Fibroblast of lung (primary cell): ENCODE results near the gene RINL. TPM values are rescaled to one million over a fixed set of nuclear protein-coding genes. Genes with fewer than 3 reads are reported as not detected.
"Not testable (repeated sequence)": the region's sequence is repeated elsewhere in the genome, so short reads cannot be mapped to it uniquely, and the experiment has no call there.

Experiments
- DNase-seq, 2 donors: peaks; one replicate each; pipeline versions ENCODE4 v3.0.0 to v3.0.0-alpha.2; 2010; ENCODE audit warnings: low read depth in 2 of 2
- H2AFZ ChIP-seq: 2 replicates; pipeline ENCODE4 v1.5.1; 2012; ENCODE audit warnings: low read length, control low read depth, inconsistent platforms
- H3K27ac ChIP-seq: 2 replicates; pipeline ENCODE4 v1.5.1; 2011; ENCODE audit warnings: low read length, control low read depth; ENCODE audit not compliant: insufficient read depth
- H3K27me3 ChIP-seq: 2 replicates; pipeline ENCODE4 v1.5.1; 2011; ENCODE audit warnings: mild to moderate bottlenecking, low read length; ENCODE audit not compliant: control insufficient read depth, insufficient read depth
- H3K36me3 ChIP-seq: 2 replicates; pipeline ENCODE4 v1.5.1; 2011; ENCODE audit warnings: low read length; ENCODE audit not compliant: control insufficient read depth, insufficient read depth
- H3K4me1 ChIP-seq: 2 replicates; pipeline ENCODE4 v1.5.1; 2011; ENCODE audit warnings: low read length; ENCODE audit not compliant: control insufficient read depth, insufficient read depth; ENCODE audit errors: extremely low read depth
- H3K4me2 ChIP-seq: 2 replicates; pipeline ENCODE4 v1.5.1; 2011; ENCODE audit warnings: low read length, control low read depth; ENCODE audit not compliant: insufficient read depth; ENCODE audit errors: extremely low read depth
- H3K4me3 ChIP-seq, 4 experiments: fragments of 200-600 bp in 1 of 4; sonication (generic) in 1 of 4; replicated peaks in 1 of 4; 2 replicates each; pipeline ENCODE4 v1.5.1; 2011 to 2016; ENCODE audit warnings: low read length in 4 of 4, low read depth in 3 of 4, mild to moderate bottlenecking in 3 of 4, control low read depth in 2 of 4, inconsistent platforms in 1 of 4, mixed read lengths in 1 of 4; ENCODE audit not compliant: insufficient read depth in 1 of 4; ENCODE audit errors: control extremely low read depth in 1 of 4
- H3K79me2 ChIP-seq: 2 replicates; pipeline ENCODE4 v1.5.1; 2012; ENCODE audit warnings: mild to moderate bottlenecking, low read length, inconsistent platforms; ENCODE audit not compliant: control insufficient read depth, insufficient read depth
- H3K9ac ChIP-seq: 2 replicates; pipeline ENCODE4 v1.5.1; 2011; ENCODE audit warnings: mild to moderate bottlenecking, low read length, control low read depth; ENCODE audit not compliant: insufficient read depth
- H3K9me3 ChIP-seq: 2 replicates; pipeline ENCODE4 v1.5.1; 2012; ENCODE audit warnings: low read depth, low read length; ENCODE audit not compliant: control insufficient read depth, insufficient read depth
- H4K20me1 ChIP-seq: 2 replicates; pipeline ENCODE4 v1.5.1; 2011; ENCODE audit warnings: low read length; ENCODE audit not compliant: control insufficient read depth, insufficient read depth; ENCODE audit errors: extremely low read depth
- EZH2 ChIP-seq: IDR thresholded peaks from 2 replicates; pipeline ENCODE4 v1.5.1; 2012; ENCODE audit warnings: low read length, control low read depth, mild to moderate bottlenecking; ENCODE audit errors: missing control alignments
- polyA plus RNA-seq, 2 donors: library from polyadenylated mRNA; depleted of rRNA in 1 of 2; stranded (reverse) in 1 of 2; unstranded in 1 of 2; fragments of >200 nt; gene quantifications; 2 replicates each; pipeline ENCODE4 v1.2.1, GENCODE V29; 2011 to 2012; ENCODE audit warnings: missing spikeins in 1 of 2
- total RNA-seq: library from RNA; depleted of rRNA; stranded (reverse); fragments of >200 nt; gene quantifications from 2 replicates; pipeline ENCODE4 v1.2.1, GENCODE V29; 2014
- TF ChIP-seq, protein P1 (sequence below), 2 donors: IDR thresholded peaks in 1 of 2; conservative IDR thresholded peaks in 1 of 2; 1 replicate in 1 of 2; 2 replicates in 1 of 2; pipeline ENCODE4 v1.5.1; 2011 to 2012; ENCODE audit warnings: low read length in 2 of 2, control low read depth in 1 of 2, inconsistent platforms in 1 of 2, low read depth in 1 of 2, mild to moderate bottlenecking in 1 of 2

The RINL gene
- total and polyA plus RNA-seq, 2 donors (not counting 1 experiment from before 2014, with no cell fraction given): 0.59 to 3.5 TPM

DNA sequence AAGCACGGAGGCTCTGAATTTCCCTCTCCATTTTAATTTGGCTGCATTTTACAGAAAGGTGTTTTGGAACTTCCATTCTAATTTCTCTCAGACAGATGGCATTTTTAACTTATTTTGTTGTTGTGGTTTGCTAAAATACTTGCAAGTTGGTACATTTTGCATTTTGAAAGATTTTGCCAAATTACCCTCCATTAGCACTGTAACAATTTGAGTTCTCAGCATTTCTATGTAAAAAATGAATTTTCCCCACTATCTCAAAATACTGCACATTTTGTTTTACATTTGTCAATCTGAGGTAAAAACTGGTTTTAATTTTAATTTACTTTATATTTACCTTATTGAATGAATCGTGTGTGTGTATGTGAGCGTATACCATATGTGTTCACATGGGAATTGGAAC lies 21.3 kb downstream of the RINL start:
- no peak overlapping the region for H3K9ac ChIP-seq
- no peaks in the 10 kb centered on the region for H3K36me3 ChIP-seq
- H3K27me3 ChIP-seq: no peaks in the 10 kb centered on the region

DNA sequence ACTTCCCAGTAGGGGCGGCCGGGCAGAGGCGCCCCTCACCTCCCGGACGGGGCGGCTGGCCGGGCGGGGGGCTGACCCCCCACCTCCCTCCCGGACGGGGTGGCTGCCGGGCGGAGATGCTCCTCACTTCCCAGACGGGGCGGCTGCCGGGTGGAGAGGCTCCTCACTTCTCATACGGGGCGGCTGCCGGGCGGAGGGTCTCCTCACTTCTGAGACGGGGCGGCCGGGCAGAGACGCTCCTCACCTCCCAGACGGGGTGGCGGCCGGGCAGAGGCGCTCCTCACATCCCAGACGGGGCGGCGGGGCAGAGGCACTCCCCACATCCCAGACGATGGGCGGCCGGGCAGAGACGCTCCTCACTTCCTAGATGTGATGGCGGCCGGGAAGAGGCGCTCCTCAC lies 22.3 kb downstream of the RINL start:
- not testable (repeated sequence) for H4K20me1 ChIP-seq, H3K36me3 ChIP-seq, H3K27me3 ChIP-seq, H3K9ac ChIP-seq, DNase-seq, H3K4me1 ChIP-seq, H2AFZ ChIP-seq, H3K4me3 ChIP-seq, H3K9me3 ChIP-seq, H3K4me2 ChIP-seq, H3K79me2 ChIP-seq, H3K27ac ChIP-seq

More for the DNA sequence above, 21.3 kb downstream of the RINL start:
- Histone ChIP-seq H3K4me1 (no peaks in the 10 kb centered on the region), H3K9me3 (no peaks in the 10 kb centered on the region), H2AFZ (no peak overlapping the region), H3K4me3 (no peak overlapping the region), H3K4me2 (no peak overlapping the region), H3K79me2 (no peaks in the 10 kb centered on the region), H4K20me1 (no peaks in the 10 kb centered on the region), H3K27ac (no peak overlapping the region)
- TF ChIP-seq, protein P1, sequence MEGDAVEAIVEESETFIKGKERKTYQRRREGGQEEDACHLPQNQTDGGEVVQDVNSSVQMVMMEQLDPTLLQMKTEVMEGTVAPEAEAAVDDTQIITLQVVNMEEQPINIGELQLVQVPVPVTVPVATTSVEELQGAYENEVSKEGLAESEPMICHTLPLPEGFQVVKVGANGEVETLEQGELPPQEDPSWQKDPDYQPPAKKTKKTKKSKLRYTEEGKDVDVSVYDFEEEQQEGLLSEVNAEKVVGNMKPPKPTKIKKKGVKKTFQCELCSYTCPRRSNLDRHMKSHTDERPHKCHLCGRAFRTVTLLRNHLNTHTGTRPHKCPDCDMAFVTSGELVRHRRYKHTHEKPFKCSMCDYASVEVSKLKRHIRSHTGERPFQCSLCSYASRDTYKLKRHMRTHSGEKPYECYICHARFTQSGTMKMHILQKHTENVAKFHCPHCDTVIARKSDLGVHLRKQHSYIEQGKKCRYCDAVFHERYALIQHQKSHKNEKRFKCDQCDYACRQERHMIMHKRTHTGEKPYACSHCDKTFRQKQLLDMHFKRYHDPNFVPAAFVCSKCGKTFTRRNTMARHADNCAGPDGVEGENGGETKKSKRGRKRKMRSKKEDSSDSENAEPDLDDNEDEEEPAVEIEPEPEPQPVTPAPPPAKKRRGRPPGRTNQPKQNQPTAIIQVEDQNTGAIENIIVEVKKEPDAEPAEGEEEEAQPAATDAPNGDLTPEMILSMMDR (conservative IDR thresholded peaks at IDR 0.05 in 1 of 2, IDR thresholded peaks at IDR 0.05 in 1 of 2; ENCODE audit: low read depth in 1 of 2, low read length in 2 of 2): no peak
- TF ChIP-seq EZH2: no peak
- no peak for DNase-seq

DNA sequence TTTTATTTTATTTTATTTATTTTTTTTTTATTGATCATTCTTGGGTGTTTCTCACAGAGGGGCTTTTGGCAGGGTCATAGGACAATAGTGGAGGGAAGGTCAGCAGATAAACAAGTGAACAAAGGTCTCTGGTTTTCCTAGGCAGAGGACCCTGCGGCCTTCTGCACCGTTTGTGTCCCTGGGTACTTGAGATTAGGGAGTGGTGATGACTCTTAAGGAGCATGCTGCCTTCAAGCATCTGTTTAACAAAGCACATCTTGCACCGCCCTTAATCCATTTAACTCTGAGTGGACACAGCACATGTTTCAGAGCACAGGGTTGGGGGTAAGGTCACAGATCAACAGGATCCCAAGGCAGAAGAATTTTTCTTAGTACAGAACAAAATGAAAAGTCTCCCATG lies 23.1 kb downstream of the RINL start:
- H3K36me3 ChIP-seq, DNase-seq, H2AFZ ChIP-seq, H3K4me1 ChIP-seq, H3K9me3 ChIP-seq, H3K4me2 ChIP-seq, H3K27me3 ChIP-seq, H3K9ac ChIP-seq, H3K27ac ChIP-seq, H3K79me2 ChIP-seq, H3K4me3 ChIP-seq, H4K20me1 ChIP-seq: not testable (repeated sequence)

DNA sequence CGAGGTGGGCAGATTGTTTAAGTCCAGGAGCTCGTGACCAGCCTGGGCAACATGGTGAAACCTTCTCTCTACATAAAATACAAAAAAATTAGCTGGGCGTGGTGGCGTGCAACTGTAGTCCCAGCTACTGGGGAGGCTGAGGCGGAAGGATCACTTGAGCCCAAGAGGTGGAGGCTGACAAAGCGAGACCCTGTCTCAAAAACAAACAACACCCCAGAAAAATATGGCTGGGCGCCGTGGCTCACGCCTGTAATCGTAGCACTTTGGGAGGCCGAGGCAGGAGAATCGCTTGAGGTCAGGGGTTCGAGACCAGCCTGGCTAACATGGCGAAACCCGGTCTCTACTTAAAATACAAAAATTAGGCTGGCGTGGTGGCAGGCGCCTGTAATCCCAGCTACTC lies 24.9 kb downstream of the RINL start:
- no peaks in the 10 kb centered on the region for H3K27me3 ChIP-seq
- TF ChIP-seq EZH2: no peak
- TF ChIP-seq, protein P1 (conservative IDR thresholded peaks at IDR 0.05 in 1 of 2, IDR thresholded peaks at IDR 0.05 in 1 of 2; ENCODE audit: low read depth in 1 of 2, low read length in 2 of 2): no peak
- peak overlapping the region; percentile 91 for H3K27ac ChIP-seq
- DNase-seq: no peak
- peaks cover 9% of the 10 kb centered on the region for H3K79me2 ChIP-seq
- H3K4me1 ChIP-seq: peaks cover 9% of the 10 kb centered on the region
- no peak overlapping the region for H3K9ac ChIP-seq
- no peaks in the 10 kb centered on the region for H3K36me3 ChIP-seq
- H4K20me1 ChIP-seq: no peaks in the 10 kb centered on the region
- peak overlapping the region; percentile 74 for H2AFZ ChIP-seq
- H3K4me2 ChIP-seq: peak overlapping the region; percentile 38
- peak overlapping the region in 3 of 4 experiments; percentile 66 to 87 (median 82) for H3K4me3 ChIP-seq
- no peaks in the 10 kb centered on the region for H3K9me3 ChIP-seq
